EH (cell line): ENCODE results near the gene CARD11.

ENCODE experiments used
- DNase-seq: peaks from one replicate; pipeline ENCODE4 v3.0.0-alpha.2; 2015; ENCODE audit warnings: low read depth

CARD11 gene

DNA sequence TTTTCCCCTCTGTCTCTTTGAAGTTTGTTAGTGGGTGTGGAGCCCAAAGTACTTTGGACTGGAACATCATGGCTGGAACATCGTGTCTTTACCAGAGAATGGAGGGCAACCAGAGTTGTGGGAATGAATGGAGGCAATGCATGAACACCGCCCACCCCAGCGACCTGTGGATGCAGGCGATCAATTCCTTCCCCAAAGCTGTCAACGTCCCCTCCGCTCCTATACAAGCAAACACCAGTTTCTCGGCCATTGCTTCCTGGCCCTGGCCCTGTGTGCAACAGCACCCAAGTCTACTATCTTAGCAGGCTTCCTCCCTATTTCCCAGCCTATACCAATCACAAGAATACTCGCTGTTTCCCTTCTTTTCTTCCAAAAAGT, 62.6 kb downstream of the CARD11 start:
- no peak for DNase-seq

DNA sequence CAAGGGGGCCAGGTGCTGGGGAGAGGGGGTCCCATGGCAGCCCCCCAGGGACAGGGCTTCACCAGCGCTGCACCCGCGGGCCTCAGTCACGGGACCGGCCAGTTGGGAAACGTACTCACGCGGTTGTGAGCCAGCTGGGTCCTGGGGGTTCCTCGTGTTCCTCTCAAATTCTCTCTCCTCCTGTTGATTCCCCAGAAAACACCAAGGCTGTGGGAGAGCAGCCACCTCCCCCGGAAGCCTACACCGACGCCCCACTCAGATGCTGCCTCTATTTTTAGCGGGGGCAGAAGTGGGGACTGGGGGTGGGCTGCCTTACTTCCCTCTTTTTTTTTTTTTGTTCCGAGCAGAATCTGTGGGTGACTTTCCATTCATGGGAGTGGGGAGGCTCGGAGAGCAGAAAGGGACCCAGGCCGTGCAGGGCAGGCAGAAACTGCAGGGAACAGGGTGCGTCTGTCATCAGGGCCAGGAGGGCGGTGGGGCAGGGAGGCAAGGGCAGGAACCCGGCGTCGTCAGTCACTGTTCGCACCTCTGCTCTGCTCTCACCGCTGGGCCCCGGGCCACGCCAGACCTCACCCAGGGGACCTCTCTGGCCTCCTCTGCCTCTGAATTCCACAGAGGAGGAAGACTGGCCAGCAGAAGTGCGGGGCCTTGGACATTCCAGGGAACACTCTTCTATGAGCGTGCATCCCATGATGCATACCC, 63.1 kb downstream of the CARD11 start:
- no peak for DNase-seq

DNA sequence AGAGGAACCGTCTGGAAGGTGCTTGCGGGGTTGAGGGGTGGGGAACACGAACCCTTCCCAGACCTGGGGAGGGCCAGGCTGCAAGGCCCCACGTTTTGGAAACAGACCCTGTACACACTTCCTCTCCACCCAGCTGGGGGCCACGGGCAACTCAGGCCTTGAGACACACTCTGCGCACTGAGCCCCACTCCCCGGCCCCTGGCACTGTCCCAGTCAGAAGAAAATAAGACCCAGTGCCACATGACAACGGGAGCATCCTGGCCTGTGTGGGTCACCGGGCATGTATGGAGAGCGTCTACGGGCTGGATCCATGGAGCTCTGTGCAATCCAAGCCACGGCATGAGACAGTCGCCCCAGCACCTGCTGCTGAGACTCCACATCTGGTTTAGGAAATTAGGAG, 63.7 kb downstream of the CARD11 start:
- DNase-seq: no peak

GRCh38 chr7:2979201-2979631, 64.5 kb downstream of the CARD11 start:
- no peak for DNase-seq

- no peak for DNase-seq
Observed at GRCh38 chr7:2978408-2978807, 65.3 kb downstream of the CARD11 start.

DNA sequence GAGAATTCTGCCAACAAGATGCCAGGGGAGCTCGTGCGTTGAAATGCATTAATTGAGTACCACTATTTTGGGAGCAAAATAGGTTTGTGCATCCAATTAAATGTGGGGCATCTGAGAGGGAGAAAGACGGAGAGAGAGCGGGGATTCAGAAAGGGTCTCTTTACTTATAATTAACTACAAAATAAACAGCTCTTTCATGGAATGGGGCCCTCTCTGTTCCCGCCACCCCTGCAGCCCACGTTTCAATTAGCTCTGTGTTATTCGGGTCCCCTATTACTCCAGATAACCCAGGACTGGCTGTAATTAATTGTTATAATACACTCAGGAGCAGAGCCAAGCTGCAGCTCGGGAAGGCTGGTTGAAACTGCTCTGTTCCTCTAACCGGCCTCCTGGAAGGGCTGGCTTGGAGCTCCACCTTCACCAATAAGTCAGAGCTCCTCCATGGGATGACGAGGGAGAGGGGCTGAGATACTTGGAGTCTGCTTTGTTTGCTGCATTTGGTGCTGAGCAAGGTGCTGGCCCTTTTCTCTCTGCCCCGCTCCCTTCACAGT, 67.8 kb downstream of the CARD11 start:
- no peak for DNase-seq

GRCh38 chr7:2974093-2974819, 69.4 kb downstream of the CARD11 start:
- no peak for DNase-seq

GRCh38 chr7:2972835-2973161, 70.9 kb downstream of the CARD11 start:
- DNase-seq: no peak

GRCh38 chr7:2971914-2972834, 71.5 kb downstream of the CARD11 start:
- DNase-seq: no peak

- no peak for DNase-seq
Observed at GRCh38 chr7:2970861-2971260, 72.8 kb downstream of the CARD11 start.

- DNase-seq: no peak
Observed at GRCh38 chr7:2970307-2970664, 73.4 kb downstream of the CARD11 start.

DNA sequence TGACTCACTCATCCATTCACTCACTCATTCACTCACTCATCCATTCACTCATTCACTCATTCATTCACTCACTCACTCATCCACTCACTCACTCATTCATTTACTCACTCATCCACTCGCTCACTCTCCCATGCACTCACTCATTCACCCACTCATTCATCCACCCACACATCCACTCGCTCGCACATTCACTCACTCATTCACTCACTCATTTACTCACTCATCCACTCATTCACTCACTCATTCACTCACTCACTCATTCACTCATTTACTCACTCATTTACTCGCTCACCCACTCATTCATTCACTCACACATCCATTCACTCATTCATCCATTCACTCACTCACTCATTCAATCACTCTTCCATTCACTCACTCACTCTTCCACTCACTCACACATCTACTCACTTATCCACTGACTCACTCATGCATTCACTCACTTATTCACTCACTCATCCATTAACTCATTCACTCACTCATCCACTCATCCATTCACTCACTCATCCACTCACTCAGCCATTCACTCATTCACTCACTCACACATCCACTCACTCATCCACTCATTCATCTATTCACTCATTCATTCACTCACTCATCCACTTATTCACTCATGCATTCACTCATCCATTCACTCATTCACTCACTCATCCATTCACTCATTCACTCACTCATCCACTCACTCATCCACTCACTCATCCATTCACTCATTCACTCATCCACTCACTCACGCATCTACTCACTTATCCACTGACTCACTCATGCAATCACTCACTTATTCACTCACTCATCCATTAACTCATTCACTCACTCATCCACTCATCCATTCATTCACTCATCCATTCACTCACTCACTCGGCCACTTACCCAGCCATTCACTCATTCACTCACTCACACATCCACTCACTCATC, 74.0 kb downstream of the CARD11 start:
- no peak for DNase-seq

DNA sequence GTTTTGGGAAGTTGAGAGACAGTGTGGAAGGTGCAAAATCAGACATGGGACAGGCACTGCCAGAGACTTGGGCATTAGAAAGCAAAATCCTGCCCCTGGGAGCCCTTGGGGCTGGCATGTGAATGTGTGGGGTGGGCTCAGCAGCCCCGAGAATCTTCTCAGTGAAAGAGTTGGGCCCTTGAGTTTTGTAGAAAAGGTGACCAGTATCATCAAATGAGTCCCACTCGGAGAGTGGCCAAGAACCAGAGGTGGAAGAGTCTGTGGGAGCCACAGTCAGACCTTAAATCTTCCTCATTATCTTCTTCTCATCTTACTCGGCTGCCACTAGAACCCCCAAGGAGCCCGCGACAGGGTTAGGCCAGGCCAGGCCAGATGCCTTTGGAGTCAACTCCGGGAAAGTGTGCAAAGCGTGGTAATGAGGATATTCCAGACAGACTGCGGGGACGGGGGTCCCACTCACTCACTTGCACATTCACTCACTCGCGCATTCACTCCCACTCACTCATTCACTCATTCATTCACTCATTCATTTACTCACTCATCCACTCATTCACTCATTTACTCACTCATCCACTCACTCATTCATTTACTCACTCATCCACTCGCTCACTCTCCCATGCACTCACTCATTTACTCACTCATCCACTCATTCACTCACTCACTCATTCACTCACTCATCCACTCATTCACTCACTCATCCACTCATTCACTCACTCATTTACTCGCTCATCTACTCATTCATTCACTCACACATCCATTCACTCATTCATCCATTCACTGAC, 74.9 kb downstream of the CARD11 start:
- DNase-seq: no peak

DNA sequence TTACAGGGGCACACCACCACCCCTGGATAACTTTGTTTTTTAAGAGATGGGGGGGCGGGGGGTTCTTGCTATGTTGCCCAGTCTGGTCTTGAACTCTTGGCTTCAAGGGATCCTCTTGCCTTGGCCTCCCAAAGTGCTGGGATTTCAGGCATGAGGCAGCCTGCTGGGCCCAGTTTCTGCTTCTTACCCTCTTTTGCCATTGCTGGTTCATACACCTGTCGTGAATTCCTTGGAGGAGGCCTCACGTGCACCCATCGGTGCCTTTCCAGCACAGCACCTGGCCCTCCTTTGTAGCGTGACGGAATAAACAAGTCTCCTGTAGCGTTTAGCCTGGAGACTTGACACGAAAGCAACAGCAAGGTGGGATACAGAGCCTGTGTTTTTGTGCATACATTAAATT, 75.5 kb downstream of the CARD11 start:
- no peak for DNase-seq

DNA sequence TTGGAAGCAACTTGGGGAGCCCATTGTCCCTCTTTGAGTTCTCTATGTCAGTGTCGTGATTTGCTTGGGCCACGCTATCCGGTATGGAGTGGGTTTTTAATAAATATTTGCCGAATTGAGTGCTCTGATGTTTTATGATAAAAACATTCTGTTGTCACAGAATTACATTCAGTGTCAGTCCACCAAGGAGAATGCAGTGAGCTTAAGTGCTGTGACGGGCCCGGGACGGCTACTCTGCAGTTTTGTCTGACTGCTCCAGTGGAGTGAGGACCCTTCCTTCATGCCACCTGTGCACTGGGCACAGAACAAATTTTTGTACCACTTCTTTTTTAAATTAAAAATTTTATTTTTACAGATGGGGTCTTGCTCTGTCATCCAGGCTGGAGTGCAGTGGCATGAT, 76.0 kb downstream of the CARD11 start:
- DNase-seq: no peak

DNA sequence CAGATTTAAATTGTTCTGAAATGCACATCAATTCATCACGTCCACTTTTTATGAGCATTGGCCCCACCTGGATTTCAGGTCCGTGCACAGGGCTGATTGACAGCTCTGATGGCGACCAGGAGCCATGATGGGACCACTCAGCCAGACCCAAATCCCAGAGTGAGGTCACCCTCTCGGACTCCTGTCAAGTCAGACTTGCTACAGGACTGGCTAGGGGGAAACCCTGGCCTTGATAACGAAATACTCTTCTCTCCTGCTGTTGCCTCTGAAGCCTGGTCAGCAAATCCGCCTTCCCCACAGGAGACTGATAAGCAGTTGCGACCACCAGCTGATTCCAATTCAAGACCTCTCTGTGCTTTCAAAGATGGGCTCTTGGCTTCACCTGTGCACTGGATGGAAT, 76.4 kb downstream of the CARD11 start:
- no peak for DNase-seq

DNA sequence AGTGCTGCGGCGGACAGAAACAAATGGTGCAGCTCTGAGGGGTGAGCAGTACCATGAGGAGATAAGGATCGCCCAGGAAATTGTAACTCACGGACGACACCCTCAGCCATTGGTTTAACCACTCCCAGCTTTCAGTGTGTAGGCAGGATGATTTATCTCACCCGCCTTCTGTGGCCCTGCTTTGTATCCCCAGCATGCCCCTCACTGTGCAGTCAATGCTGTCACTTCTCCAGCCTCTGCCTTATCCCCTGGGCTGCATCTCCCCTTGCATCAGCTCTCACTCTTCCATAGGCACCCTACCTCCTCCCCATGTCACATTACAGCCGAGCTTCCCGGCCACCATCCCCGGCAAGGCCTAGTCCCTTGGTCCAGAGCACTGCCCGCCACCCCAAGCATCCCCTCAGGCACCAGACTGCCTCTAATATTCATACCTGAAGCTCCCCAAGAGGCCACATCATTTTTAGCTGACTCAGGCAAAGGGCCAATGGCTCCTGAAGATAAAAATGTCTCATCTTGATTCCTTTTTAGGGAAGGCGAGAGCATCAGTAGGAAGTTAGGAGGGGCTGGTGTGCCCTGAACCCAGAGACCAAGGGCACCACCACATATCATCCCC, 77.1 kb downstream of the CARD11 start:
- no peak for DNase-seq

DNA sequence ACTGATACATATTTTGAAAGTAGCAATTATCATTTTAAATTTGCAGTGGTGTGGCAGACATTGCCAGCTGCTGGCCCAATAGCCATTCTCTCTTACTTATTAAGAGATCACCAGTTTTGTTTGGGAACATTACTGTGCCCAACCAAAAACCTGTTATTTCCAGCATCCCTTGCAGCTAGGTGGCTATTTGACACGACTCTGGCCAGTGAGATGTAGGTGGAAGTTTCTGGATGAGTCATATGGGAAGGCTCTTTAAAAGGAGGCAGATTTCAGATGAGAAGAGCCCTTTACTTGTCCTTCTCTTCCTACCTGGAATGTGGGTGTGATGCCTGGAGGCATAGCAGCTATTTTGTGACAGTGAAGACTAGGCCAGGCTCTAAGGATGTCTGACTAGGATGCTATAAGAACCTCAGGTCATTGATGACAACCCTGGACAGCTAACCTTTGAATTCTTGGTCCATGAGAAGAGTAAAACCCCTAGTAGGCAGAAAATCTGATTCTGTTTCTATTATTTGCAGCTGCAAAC, 77.9 kb downstream of the CARD11 start:
- no peak for DNase-seq

GRCh38 chr7:2965301-2965700, 78.4 kb downstream of the CARD11 start:
- DNase-seq: no peak

GRCh38 chr7:2964208-2964607, 79.5 kb downstream of the CARD11 start:
- no peak for DNase-seq
